HPDE6-E6E7 (cell line): ENCODE results near the gene ACTN1.
"Not testable (repeated sequence)": the region's sequence is repeated elsewhere in the genome, so short reads cannot be mapped to it uniquely, and the experiment has no call there.

Source experiments
- DNase-seq: peaks from one replicate; pipeline ENCODE4 v3.0.0; 2011; ENCODE audit warnings: missing footprints; ENCODE audit errors: extremely low spot score

ACTN1 gene

GRCh38 chr14:68866991-68867533, 112.0 kb downstream of the ACTN1 start:
- DNase-seq: no peak

GRCh38 chr14:68865542-68865941, 113.6 kb downstream of the ACTN1 start:
- no peak for DNase-seq

GRCh38 chr14:68864361-68864750, 114.7 kb downstream of the ACTN1 start:
- DNase-seq: no peak

GRCh38 chr14:68863610-68864360, 115.3 kb downstream of the ACTN1 start:
- no peak for DNase-seq

- DNase-seq: peak; percentile 79
These were observed 116.0 kb downstream of the ACTN1 start for GRCh38 chr14:68862954-68863594.

GRCh38 chr14:68860771-68861170, 118.3 kb downstream of the ACTN1 start:
- no peak for DNase-seq

GRCh38 chr14:68857516-68858070, 121.5 kb downstream of the ACTN1 start:
- no peak for DNase-seq

GRCh38 chr14:68856572-68856971, 122.5 kb downstream of the ACTN1 start:
- DNase-seq: no peak

GRCh38 chr14:68854421-68854820, 124.7 kb downstream of the ACTN1 start:
- DNase-seq: no peak

GRCh38 chr14:68853749-68854148, 125.4 kb downstream of the ACTN1 start:
- no peak for DNase-seq

- DNase-seq: not testable (repeated sequence)
These were observed 126.6 kb downstream of the ACTN1 start for GRCh38 chr14:68852493-68852892.

GRCh38 chr14:68851078-68851477, 128.0 kb downstream of the ACTN1 start:
- no peak for DNase-seq

- no peak for DNase-seq
These were observed 129.7 kb downstream of the ACTN1 start for GRCh38 chr14:68849416-68849815.

GRCh38 chr14:68848253-68848652, 130.8 kb downstream of the ACTN1 start:
- DNase-seq: no peak

- not testable (repeated sequence) for DNase-seq
These were observed 131.5 kb downstream of the ACTN1 start for GRCh38 chr14:68847640-68848039.

- DNase-seq: no peak
These were observed 132.6 kb downstream of the ACTN1 start for GRCh38 chr14:68846466-68846865.

GRCh38 chr14:68844210-68844545, 134.9 kb downstream of the ACTN1 start:
- no peak for DNase-seq

GRCh38 chr14:68843471-68844209, 135.5 kb downstream of the ACTN1 start:
- DNase-seq: peak; percentile 66

GRCh38 chr14:68842298-68842697, 136.8 kb downstream of the ACTN1 start:
- no peak for DNase-seq

- DNase-seq: no peak
These were observed 137.9 kb downstream of the ACTN1 start for GRCh38 chr14:68841016-68841809.

GRCh38 chr14:68840454-68840853, 138.6 kb downstream of the ACTN1 start:
- no peak for DNase-seq
